Measurements from ENCODE around the gene TIMELESS. TPM values are rescaled to one million over a fixed set of nuclear protein-coding genes. Genes with fewer than 3 reads are reported as not detected.

TIMELESS gene
- total and polyA plus RNA-seq, 2 experiments from 2014 or later: 28.7 to 54.8 TPM

- TF ChIP-seq, protein P1, sequence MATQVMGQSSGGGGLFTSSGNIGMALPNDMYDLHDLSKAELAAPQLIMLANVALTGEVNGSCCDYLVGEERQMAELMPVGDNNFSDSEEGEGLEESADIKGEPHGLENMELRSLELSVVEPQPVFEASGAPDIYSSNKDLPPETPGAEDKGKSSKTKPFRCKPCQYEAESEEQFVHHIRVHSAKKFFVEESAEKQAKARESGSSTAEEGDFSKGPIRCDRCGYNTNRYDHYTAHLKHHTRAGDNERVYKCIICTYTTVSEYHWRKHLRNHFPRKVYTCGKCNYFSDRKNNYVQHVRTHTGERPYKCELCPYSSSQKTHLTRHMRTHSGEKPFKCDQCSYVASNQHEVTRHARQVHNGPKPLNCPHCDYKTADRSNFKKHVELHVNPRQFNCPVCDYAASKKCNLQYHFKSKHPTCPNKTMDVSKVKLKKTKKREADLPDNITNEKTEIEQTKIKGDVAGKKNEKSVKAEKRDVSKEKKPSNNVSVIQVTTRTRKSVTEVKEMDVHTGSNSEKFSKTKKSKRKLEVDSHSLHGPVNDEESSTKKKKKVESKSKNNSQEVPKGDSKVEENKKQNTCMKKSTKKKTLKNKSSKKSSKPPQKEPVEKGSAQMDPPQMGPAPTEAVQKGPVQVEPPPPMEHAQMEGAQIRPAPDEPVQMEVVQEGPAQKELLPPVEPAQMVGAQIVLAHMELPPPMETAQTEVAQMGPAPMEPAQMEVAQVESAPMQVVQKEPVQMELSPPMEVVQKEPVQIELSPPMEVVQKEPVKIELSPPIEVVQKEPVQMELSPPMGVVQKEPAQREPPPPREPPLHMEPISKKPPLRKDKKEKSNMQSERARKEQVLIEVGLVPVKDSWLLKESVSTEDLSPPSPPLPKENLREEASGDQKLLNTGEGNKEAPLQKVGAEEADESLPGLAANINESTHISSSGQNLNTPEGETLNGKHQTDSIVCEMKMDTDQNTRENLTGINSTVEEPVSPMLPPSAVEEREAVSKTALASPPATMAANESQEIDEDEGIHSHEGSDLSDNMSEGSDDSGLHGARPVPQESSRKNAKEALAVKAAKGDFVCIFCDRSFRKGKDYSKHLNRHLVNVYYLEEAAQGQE (IDR thresholded peaks at IDR 0.05; ENCODE audit: unreplicated experiment): no peak
- TF ChIP-seq ZNF114 (CRISPR knock-in tag; IDR thresholded peaks at IDR 0.05) (no peak), ZNF462 (CRISPR knock-in tag; IDR thresholded peaks at IDR 0.05) (no peak), CREB1 (CRISPR knock-in tag; IDR thresholded peaks at IDR 0.05; ENCODE audit: low read depth) (no peak), EZH2phosphoT487 (IDR thresholded peaks at IDR 0.05; ENCODE audit: unreplicated experiment) (no peak), NANOG (IDR thresholded peaks at IDR 0.05; ENCODE audit: borderline replicate concordance) (no peak), EZH2 (IDR thresholded peaks at IDR 0.05; ENCODE audit: low read depth, unreplicated experiment) (no peak)
Measured at GRCh38 chr12:56398324-56398723, 50.9 kb downstream of the TIMELESS start (continued).

Data from GM23338 (cell line).